ENCODE measurements around the gene SCLY.

Gene SCLY

DNA sequence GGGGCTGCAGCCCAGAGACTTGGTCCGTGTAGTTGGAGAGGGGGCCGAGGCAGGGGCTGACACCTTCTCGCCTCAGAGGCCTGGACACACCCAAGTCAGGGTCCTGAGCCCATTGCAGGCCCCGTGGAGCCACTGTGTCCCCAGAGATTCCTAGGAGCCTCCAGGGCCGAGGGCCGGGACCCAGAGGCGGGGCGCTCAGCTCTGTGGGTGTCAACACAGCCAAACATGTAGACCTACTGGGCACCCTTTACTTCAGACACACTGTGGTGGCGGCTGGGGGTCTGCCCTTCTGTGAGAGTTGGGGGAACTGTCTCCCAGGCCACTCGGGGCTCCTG, 38.9 kb downstream of the SCLY start:
- peaks cover 0 to 5% of the 10 kb centered on the region in 2 donors for H3K4me1 ChIP-seq (ENCODE audit: control insufficient read depth in 1 of 2, insufficient read depth in 2 of 2, low read length in 2 of 2)
- no peaks in the 10 kb centered on the region for H3K27me3 ChIP-seq (ENCODE audit: low read depth, low read length)
- H3K9me3 ChIP-seq (ENCODE audit: control insufficient read depth in 1 of 2, low read length in 2 of 2) = no peaks in the 10 kb centered on the region
- H3K4me3 ChIP-seq (ENCODE audit: low read depth in 1 of 2, low read length in 2 of 2) = no peak overlapping the region
- H3K27ac ChIP-seq (ENCODE audit: low read length) = no peak overlapping the region
- no peaks in the 10 kb centered on the region for H3K36me3 ChIP-seq (ENCODE audit: control insufficient read depth in 1 of 2, insufficient read depth in 2 of 2, low read length in 2 of 2)

DNA sequence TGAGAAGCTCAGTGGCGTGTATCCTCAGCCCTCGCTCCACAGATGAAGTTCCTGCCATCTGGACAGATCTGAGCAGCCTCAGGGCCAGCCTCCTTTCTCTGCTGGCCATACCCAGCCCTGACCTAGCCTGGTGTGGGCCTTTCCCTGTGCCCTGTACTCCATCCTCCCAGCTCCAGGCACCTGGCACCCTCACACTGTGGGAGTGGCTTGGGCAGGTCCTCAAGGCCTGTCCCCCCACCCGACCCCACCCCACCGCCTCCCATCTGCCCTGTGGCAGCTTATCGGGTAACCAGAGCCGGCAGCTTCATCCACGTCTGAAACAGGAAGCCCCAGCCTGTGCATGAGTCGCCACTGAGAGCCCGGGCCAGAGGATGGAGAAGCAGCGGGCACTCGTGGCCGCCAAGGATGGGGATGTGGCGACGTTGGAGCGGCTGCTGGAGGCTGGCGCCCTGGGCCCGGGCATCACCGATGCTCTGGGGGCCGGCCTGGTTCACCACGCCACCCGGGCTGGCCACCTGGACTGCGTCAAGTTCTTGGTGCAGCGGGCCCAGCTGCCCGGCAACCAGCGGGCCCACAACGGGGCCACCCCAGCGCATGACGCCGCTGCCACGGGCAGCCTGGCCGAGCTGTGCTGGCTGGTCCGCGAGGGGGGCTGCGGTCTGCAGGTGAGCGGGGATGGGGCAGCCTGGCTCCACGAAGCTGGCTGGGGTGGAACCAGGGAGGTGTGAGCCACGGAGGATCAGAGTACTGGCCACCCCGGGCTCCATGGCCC, 39.4 kb downstream of the SCLY start, which contains the start of gene ESPNL:
ESPNL (plus strand) TSS at position 292 of the 772 bp plus-strand sequence; CDS start at position 372, 80 bp downstream.
- H3K27ac ChIP-seq (ENCODE audit: low read length) = peak within 1 kb of the TSS; percentile 2
- H3K9me3 ChIP-seq (ENCODE audit: control insufficient read depth in 1 of 2, low read length in 2 of 2) = no peaks in the 10 kb centered on the region
- H3K4me1 ChIP-seq (ENCODE audit: control insufficient read depth in 1 of 2, insufficient read depth in 2 of 2, low read length in 2 of 2) = peaks cover 0 to 5% of the 10 kb centered on the region in 2 donors
- H3K4me3 ChIP-seq (ENCODE audit: low read depth in 1 of 2, low read length in 2 of 2) = no peak within 1 kb of the TSS
- no peaks in the 10 kb centered on the region for H3K36me3 ChIP-seq (ENCODE audit: control insufficient read depth in 1 of 2, insufficient read depth in 2 of 2, low read length in 2 of 2)
- no peaks in the 10 kb centered on the region for H3K27me3 ChIP-seq (ENCODE audit: low read depth, low read length)

DNA sequence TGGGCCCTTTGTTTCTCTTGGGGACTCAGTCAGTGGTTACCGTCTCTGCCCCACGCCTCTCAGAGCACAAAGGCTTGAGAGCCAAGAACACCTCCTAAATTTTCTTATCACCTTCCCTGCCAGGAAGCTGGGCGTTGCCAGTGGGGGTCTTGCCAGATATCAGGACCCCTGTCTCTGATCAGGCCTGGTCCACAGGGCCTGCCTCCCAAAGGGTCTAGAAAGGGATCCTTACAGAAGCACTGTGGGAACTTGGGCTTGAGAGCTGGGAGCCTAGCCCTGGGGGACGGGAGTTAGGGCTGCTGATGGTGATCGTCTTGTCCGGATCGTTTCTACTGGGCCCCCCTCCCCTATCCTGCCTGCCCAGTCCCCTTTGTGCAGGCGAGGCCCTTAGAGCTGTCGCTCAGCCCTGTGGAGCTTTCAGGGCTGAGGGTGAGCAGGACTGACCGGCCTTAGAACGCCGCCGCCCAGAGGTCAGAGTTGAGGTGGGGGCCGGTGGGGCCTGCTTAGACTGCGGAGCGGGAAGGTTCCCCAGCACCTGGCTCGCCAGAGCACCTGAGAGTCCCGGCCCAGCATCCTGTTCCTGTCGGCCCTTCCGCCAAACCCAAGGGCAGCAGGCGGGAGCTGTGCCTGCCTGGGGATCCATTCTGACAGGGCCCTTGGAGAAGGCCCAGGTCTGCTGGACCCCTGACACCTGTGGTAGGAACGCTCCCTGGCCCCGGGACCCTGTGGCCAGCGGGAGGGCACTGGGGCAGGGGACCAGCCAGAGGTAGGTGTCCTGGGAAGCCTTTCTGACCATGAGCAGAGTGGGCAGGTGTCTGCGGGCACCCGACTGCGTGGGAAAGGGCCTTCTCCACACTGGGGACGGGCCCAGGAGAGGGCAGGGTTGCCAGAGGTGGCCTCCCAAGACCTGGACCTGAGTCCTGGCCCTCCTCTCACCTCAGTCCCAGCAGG, 40.3 kb downstream of the SCLY start:
- Histone ChIP-seq H3K36me3 (ENCODE audit: control insufficient read depth in 1 of 2, insufficient read depth in 2 of 2, low read length in 2 of 2) (no peaks in the 10 kb centered on the region), H3K27me3 (ENCODE audit: low read depth, low read length) (no peaks in the 10 kb centered on the region), H3K4me3 (ENCODE audit: low read depth in 1 of 2, low read length in 2 of 2) (no peak overlapping the region), H3K27ac (ENCODE audit: low read length) (no peak overlapping the region), H3K4me1 (ENCODE audit: control insufficient read depth in 1 of 2, insufficient read depth in 2 of 2, low read length in 2 of 2) (peaks cover 0 to 5% of the 10 kb centered on the region in 2 donors), H3K9me3 (ENCODE audit: control insufficient read depth in 1 of 2, low read length in 2 of 2) (no peaks in the 10 kb centered on the region)

DNA sequence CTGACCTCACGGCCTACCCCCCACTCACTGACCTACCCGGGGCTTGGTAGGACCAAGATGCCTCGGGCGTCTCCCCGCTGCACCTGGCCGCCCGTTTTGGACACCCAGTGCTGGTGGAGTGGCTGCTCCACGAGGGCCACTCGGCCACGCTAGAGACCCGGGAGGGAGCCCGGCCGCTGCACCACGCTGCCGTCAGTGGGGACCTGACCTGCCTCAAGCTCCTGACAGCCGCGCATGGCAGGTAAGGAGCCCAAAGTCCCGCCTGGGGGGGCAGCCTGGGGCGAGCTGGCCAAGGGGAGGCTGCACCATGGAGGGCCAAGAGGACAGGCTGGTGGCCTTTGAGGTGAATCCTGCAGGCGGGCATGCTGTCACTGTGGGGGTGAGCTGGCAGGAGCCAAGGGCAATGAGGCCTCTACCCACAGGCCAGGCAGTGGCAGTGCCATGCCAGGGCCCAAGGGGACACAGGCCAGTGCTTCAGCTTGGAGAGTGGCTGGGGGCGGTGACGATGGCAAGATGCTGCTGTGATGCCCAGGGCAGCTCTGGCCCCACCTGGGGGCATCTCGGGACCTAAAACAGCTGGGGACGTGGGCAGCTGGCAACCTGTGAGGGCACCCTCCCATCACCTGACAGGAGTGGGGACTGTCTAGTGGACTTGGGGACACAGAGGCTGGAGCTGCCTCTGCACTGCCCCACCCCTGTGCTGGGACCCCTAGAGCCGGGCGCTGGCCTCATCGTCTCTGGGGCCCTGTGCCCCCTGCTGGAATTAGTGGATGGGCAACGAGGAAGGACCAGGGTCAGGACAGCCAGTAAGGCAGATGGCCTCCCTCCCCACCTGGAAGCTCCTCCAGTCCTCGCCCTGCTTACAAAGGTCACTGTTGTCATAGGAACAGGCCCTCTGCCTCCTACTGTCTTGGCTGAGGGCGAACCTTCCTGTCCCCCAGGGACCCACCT, 41.4 kb downstream of the SCLY start:
- Histone ChIP-seq H3K9me3 (ENCODE audit: control insufficient read depth in 1 of 2, low read length in 2 of 2) (no peaks in the 10 kb centered on the region), H3K27me3 (ENCODE audit: low read depth, low read length) (no peaks in the 10 kb centered on the region), H3K4me3 (ENCODE audit: low read depth in 1 of 2, low read length in 2 of 2) (no peak overlapping the region), H3K36me3 (ENCODE audit: control insufficient read depth in 1 of 2, insufficient read depth in 2 of 2, low read length in 2 of 2) (no peaks in the 10 kb centered on the region), H3K27ac (ENCODE audit: low read length) (no peak overlapping the region), H3K4me1 (ENCODE audit: control insufficient read depth in 1 of 2, insufficient read depth in 2 of 2, low read length in 2 of 2) (peaks cover 0 to 5% of the 10 kb centered on the region in 2 donors)

DNA sequence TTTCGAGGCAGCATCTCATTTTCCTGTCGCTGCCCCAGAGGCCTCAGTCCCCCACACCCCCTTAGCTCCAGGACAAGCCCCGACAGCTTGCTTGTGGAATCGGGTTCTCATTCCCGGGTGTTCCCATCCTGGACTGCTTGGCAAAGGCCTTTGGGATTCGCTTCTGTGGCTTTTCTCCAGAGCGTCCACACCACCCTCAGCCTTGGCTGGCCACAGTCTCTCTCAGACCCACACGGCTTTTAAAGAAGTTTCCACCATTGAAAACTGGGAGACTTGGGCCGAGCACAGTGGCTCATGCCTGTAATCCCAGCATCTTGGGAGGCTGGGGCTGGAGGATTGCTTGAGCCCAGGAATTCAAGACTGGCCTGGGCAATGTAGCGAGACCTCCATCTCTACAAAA, 42.1 kb downstream of the SCLY start:
- Histone ChIP-seq H3K27ac (ENCODE audit: low read length) (no peak overlapping the region), H3K4me1 (ENCODE audit: control insufficient read depth in 1 of 2, insufficient read depth in 2 of 2, low read length in 2 of 2) (peaks cover 0 to 5% of the 10 kb centered on the region in 2 donors), H3K9me3 (ENCODE audit: control insufficient read depth in 1 of 2, low read length in 2 of 2) (no peaks in the 10 kb centered on the region), H3K4me3 (ENCODE audit: low read depth in 1 of 2, low read length in 2 of 2) (no peak overlapping the region), H3K36me3 (ENCODE audit: control insufficient read depth in 1 of 2, insufficient read depth in 2 of 2, low read length in 2 of 2) (no peaks in the 10 kb centered on the region), H3K27me3 (ENCODE audit: low read depth, low read length) (no peaks in the 10 kb centered on the region)

DNA sequence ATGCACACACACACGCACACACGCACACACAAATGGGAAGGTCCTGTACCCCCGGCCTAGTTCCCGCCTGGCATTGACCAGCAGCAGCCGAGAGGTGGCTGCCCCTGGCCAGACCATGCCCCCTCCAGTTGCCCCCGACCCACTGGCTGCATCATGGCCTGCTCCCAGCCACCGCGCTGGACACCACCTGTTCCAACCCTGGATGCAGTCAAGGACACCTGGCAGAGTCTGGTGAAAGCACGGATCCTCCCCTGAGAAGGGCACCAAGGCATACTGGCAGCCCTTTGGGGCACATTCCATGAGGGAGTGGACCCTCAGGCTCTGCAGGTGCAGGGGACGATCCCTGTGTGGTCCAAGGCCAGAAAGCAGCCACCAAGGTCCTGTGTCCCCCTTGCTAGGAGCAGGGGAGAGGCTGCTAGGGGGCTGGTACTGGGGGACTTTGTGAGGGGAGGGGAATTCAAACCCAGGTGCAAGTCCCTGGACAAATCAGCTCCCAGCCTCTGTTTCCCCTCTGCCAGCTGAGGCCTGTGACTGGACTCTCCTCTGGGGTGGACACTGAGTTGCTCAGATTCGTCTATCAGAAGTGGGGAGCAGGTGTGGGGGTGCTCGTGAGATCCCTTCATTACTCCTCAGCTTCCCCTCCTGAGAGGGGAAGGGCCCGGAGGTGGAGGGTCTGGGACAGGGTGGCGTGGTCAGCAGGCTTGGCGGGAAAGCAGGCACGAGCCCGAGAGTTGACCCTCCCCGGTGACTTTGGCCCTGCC, 42.8 kb downstream of the SCLY start:
- peaks cover 0 to 5% of the 10 kb centered on the region in 2 donors for H3K4me1 ChIP-seq (ENCODE audit: control insufficient read depth in 1 of 2, insufficient read depth in 2 of 2, low read length in 2 of 2)
- H3K9me3 ChIP-seq (ENCODE audit: control insufficient read depth in 1 of 2, low read length in 2 of 2) = no peaks in the 10 kb centered on the region
- H3K4me3 ChIP-seq (ENCODE audit: low read depth in 1 of 2, low read length in 2 of 2) = no peak overlapping the region
- H3K36me3 ChIP-seq (ENCODE audit: control insufficient read depth in 1 of 2, insufficient read depth in 2 of 2, low read length in 2 of 2) = no peaks in the 10 kb centered on the region
- H3K27me3 ChIP-seq (ENCODE audit: low read depth, low read length) = no peaks in the 10 kb centered on the region
- H3K27ac ChIP-seq (ENCODE audit: low read length) = no peak overlapping the region

DNA sequence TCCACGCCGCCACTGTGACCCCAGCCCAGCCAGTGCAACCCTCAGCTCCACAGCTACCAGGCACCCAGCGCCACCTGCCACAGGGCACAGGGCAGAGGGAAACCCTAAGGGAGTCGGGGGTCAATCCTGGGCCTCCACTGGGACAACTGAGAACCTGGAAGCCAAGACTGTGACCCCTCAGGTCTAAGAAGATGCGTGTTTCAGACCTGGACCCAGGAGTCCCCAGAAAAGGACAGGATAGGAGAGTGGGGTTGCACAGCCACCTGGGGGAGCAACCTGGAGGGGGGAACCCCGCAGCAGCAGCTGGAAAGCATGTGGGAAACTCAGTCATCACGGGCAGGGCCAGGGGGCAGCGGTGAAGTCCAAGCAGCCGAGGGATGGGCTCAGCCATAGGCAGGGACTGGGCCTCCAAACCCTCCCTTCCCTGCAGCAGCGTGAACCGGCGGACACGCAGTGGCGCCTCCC, 43.5 kb downstream of the SCLY start:
- Histone ChIP-seq H3K27me3 (ENCODE audit: low read depth, low read length) (no peaks in the 10 kb centered on the region), H3K4me1 (ENCODE audit: control insufficient read depth in 1 of 2, insufficient read depth in 2 of 2, low read length in 2 of 2) (no peaks in the 10 kb centered on the region), H3K27ac (ENCODE audit: low read length) (no peak overlapping the region), H3K4me3 (ENCODE audit: low read depth in 1 of 2, low read length in 2 of 2) (no peak overlapping the region), H3K36me3 (ENCODE audit: control insufficient read depth in 1 of 2, insufficient read depth in 2 of 2, low read length in 2 of 2) (no peaks in the 10 kb centered on the region), H3K9me3 (ENCODE audit: control insufficient read depth in 1 of 2, low read length in 2 of 2) (no peaks in the 10 kb centered on the region)

DNA sequence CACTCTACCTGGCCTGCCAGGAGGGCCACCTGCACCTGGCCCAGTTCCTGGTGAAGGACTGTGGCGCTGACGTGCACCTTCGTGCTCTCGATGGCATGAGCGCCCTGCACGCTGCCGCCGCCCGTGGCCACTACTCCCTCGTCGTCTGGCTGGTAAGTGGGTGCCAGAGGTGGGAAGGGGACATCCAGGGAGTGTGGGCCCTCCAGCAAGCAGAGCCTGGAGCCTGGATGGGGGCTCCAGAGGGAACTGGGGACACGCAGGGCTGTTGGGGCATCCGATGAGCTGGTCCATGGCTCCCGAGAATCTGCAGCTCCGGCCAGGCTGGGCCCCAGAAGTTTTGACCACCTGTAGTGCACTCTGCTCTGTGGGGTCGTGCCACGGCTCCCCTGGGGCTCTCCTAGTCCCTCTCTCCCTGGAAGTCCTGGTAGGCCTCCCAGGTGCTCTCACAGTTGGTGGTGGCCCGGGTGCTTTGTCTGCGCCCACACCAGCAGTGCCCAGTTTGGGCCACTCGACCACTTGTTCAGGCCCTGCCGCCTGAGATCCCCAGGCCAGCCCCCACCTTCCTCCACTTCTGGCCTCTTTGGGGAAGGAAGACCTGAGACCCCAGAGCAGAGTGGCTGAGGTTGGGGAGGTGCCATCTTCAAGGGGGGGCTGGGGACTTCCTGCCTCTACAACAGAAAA, 44.0 kb downstream of the SCLY start:
- H3K9me3 ChIP-seq (ENCODE audit: control insufficient read depth in 1 of 2, low read length in 2 of 2) = no peaks in the 10 kb centered on the region
- H3K4me3 ChIP-seq (ENCODE audit: low read depth in 1 of 2, low read length in 2 of 2) = no peak overlapping the region
- no peak overlapping the region for H3K27ac ChIP-seq (ENCODE audit: low read length)
- no peaks in the 10 kb centered on the region for H3K4me1 ChIP-seq (ENCODE audit: control insufficient read depth in 1 of 2, insufficient read depth in 2 of 2, low read length in 2 of 2)
- no peaks in the 10 kb centered on the region for H3K36me3 ChIP-seq (ENCODE audit: control insufficient read depth in 1 of 2, insufficient read depth in 2 of 2, low read length in 2 of 2)
- no peaks in the 10 kb centered on the region for H3K27me3 ChIP-seq (ENCODE audit: low read depth, low read length)

DNA sequence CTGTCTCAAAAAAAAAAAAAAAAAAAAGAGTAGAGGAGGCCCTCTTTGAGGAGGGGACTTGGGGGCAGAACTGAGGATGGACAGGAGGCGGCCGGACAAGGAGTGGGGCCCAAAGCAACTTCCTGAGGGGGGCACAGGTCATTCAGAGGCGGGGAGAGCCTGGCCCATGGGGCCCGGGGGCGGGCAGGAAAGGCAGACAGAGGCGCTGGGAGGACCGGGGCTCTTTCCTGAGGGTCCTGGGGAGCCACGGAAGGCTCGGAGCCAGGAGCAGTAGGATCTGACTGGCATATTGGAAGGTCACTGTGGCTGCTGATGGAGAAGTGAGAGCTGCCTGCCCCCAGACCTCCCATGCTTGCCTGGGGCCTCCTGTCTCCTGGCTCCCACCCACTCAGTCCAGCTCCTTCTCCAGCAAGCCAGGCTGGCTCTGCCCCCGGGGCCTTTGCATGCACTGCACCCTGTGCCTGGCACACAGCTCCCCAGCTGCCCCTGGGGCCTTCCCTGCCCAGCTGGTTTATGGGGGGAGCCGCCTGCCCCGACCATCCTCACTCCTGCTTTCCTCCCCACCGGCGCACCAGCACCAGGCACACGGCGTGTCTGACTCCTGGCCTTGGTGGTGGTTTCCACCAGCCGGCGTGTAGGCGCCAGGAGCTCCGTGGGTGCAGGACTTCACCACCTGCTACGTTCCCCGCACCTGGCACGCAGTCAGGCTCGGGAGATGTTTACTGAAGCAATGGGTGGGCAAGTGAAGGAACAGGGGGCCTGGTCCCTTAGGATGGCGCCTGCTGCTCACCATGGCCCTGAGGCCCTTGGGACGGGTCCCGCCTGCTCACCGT, 44.9 kb downstream of the SCLY start:
- Histone ChIP-seq H3K27ac (ENCODE audit: low read length) (no peak overlapping the region), H3K9me3 (ENCODE audit: control insufficient read depth in 1 of 2, low read length in 2 of 2) (no peaks in the 10 kb centered on the region), H3K4me3 (ENCODE audit: low read depth in 1 of 2, low read length in 2 of 2) (no peak overlapping the region), H3K27me3 (ENCODE audit: low read depth, low read length) (no peaks in the 10 kb centered on the region), H3K36me3 (ENCODE audit: control insufficient read depth in 1 of 2, insufficient read depth in 2 of 2, low read length in 2 of 2) (no peaks in the 10 kb centered on the region), H3K4me1 (ENCODE audit: control insufficient read depth in 1 of 2, insufficient read depth in 2 of 2, low read length in 2 of 2) (no peaks in the 10 kb centered on the region)
